Mucosa of descending colon (tissue), 3 donors: ENCODE measurements around the gene CCNK. TPM values are rescaled to one million over a fixed set of nuclear protein-coding genes. Genes with fewer than 3 reads are reported as not detected.

Experiments
- ATAC-seq: fragments of 200-7000 bp; cut with Tn5 transposase; one replicate; pipeline ENCODE4 v1.9.1; 2020; ENCODE audit warnings: mild to moderate bottlenecking, moderate library complexity
- DNase-seq, 3 donors: peaks; one replicate each; pipeline ENCODE4 v3.0.0-alpha.2; 2020
- H3K36me3 ChIP-seq: fragments of 200-600 bp; one replicate; pipeline ENCODE4 v1.8.0; 2021; ENCODE audit warnings: low read depth, mild to moderate bottlenecking
- H3K4me1 ChIP-seq: fragments of 200-600 bp; one replicate; pipeline ENCODE4 v1.8.0; 2021; ENCODE audit warnings: low read depth, mild to moderate bottlenecking
- H3K4me3 ChIP-seq: fragments of 200-600 bp; one replicate; pipeline ENCODE4 v1.8.0; 2021; ENCODE audit warnings: mild to moderate bottlenecking
- H3K9me3 ChIP-seq: fragments of 200-600 bp; one replicate; pipeline ENCODE4 v1.8.0; 2021; ENCODE audit warnings: mild to moderate bottlenecking
- CTCF ChIP-seq: fragments of 200-600 bp; IDR thresholded peaks from one replicate; pipeline ENCODE4 v1.8.0; 2022; ENCODE audit warnings: antibody characterized with exemption, mild to moderate bottlenecking
- intact Hi-C, 2 donors: fragments of 100-400 bp; cut with DNase I in 1 of 2; cut with micrococcal nuclease in 1 of 2; formaldehyde crosslinking; loops; one replicate each; pipeline versions ENCODE4 v1.11.0 to v1.11.1; 2022; cut with DNase I, micrococcal nuclease
- total RNA-seq, 3 donors: library from RNA; stranded (reverse); fragmentation: NEBNext Ultra II Directional in 2 of 3; extraction: Animal tissue kit (Norgen Biotek cat#: 25700) in 2 of 3; gene quantifications; one replicate each; pipeline versions ENCODE4 v1.2.1 to v1.2.4, GENCODE V29; 2021 to 2023
- donor health status: DM: no; HTN: no; CAD: no; lungs with moderate emphysema.
- donor health status: DM: no; HTN: no; CAD: no.
- donor health status: DM: no; HTN: yes; CAD: no.

The CCNK gene
- total RNA-seq, 3 donors from 2014 or later, result 47.4 to 68.4 (median 64.5) TPM

- TF ChIP-seq CTCF, result no peak
- DNase-seq (no peak), ATAC-seq (no peak)
- Histone ChIP-seq H3K9me3 (no peaks in the 10 kb centered on the region), H3K36me3 (no peaks in the 10 kb centered on the region), H3K4me1 (no peaks in the 10 kb centered on the region), H3K4me3 (no peak overlapping the region)
- intact Hi-C loops, result no loop called here
These were observed 30.9 kb upstream of the CCNK start for GRCh38 chr14:99450266-99450665.

- H3K36me3 ChIP-seq, result no peaks in the 10 kb centered on the region
- no peaks in the 10 kb centered on the region for H3K4me1 ChIP-seq
- intact Hi-C loops, result no loop called here
- no peaks in the 10 kb centered on the region for H3K9me3 ChIP-seq
- TF ChIP-seq CTCF, result no peak
- DNase-seq (no peak), ATAC-seq (no peak)
- no peak overlapping the region for H3K4me3 ChIP-seq
These were observed 30.0 kb upstream of the CCNK start for GRCh38 chr14:99451234-99451633.

- H3K9me3 ChIP-seq, result no peaks in the 10 kb centered on the region
- no peak overlapping the region for H3K4me3 ChIP-seq
- intact Hi-C loops, result no loop called here
- no peaks in the 10 kb centered on the region for H3K4me1 ChIP-seq
- no peaks in the 10 kb centered on the region for H3K36me3 ChIP-seq
- ATAC-seq (no peak), DNase-seq (no peak)
- TF ChIP-seq CTCF, result no peak
These were observed 28.2 kb upstream of the CCNK start for GRCh38 chr14:99452968-99453367.

- TF ChIP-seq CTCF, result no peak
- Histone ChIP-seq H3K36me3 (no peaks in the 10 kb centered on the region), H3K4me1 (no peaks in the 10 kb centered on the region), H3K4me3 (no peak overlapping the region), H3K9me3 (no peaks in the 10 kb centered on the region)
- intact Hi-C loops, result no loop called here
- DNase-seq (no peak), ATAC-seq (no peak)
These were observed 27.0 kb upstream of the CCNK start for GRCh38 chr14:99454246-99454645.

GRCh38 chr14:99459481-99460100 lies 21.6 kb upstream of the CCNK start:
- DNase-seq (no peak), ATAC-seq (no peak)
- Histone ChIP-seq H3K4me1 (no peaks in the 10 kb centered on the region), H3K36me3 (no peaks in the 10 kb centered on the region), H3K4me3 (no peak overlapping the region), H3K9me3 (no peaks in the 10 kb centered on the region)
- no peak for TF ChIP-seq CTCF
- intact Hi-C loops, result no loop called here

GRCh38 chr14:99460793-99461192 lies 20.4 kb upstream of the CCNK start:
- TF ChIP-seq CTCF, result no peak
- no peaks in the 10 kb centered on the region for H3K36me3 ChIP-seq
- H3K4me1 ChIP-seq, result no peaks in the 10 kb centered on the region
- intact Hi-C loops, result no loop called here
- no peak overlapping the region for H3K4me3 ChIP-seq
- no peaks in the 10 kb centered on the region for H3K9me3 ChIP-seq
- DNase-seq, result no peak
- ATAC-seq, result no peak
